Activated T-cell treated with anti-CD3 and anti-CD28 coated beads, Interleukin-2, amount 50 U/mL, for 24 hours (primary cell): Measurements from ENCODE around the gene AGAP3.

Source experiments
- DNase-seq: peaks from one replicate; pipeline ENCODE4 v3.0.0-alpha.2; 2020
- H3K27ac Mint-ChIP-seq: 2 replicates; pipeline ENCODE4 v1.8.0; 2020; ENCODE audit warnings: mild to moderate bottlenecking, mixed read lengths
- H3K27me3 Mint-ChIP-seq: 2 replicates; pipeline ENCODE4 v1.8.0; 2020; ENCODE audit warnings: mixed read lengths
- H3K36me3 Mint-ChIP-seq: 2 replicates; pipeline ENCODE4 v1.8.0; 2020; ENCODE audit warnings: low read depth, mixed read lengths
- H3K4me1 Mint-ChIP-seq: 2 replicates; pipeline ENCODE4 v1.8.0; 2020; ENCODE audit warnings: low read depth, mixed read lengths
- H3K4me3 Mint-ChIP-seq: 2 replicates; pipeline ENCODE4 v1.8.0; 2020; ENCODE audit warnings: mild to moderate bottlenecking, moderate library complexity, mixed read lengths
- H3K9me3 Mint-ChIP-seq: 2 replicates; pipeline ENCODE4 v1.8.0; 2020; ENCODE audit warnings: mixed read lengths

Gene AGAP3

GRCh38 chr7:151114151-151115090 lies 28.1 kb downstream of the AGAP3 start:
- Mint-ChIP-seq H3K27me3 (peaks cover 25% of the 10 kb centered on the region), H3K9me3 (no peaks in the 10 kb centered on the region)

GRCh38 chr7:151115121-151115835 lies 29.0 kb downstream of the AGAP3 start:
- Mint-ChIP-seq H3K4me1 (peaks cover 16% of the 10 kb centered on the region), H3K36me3 (peaks cover 26% of the 10 kb centered on the region), H3K4me3 (peak overlapping the region; percentile 59), H3K27me3 (peaks cover 25% of the 10 kb centered on the region), H3K9me3 (no peaks in the 10 kb centered on the region), H3K27ac (no peak overlapping the region)
- peak; percentile 62 for DNase-seq

More at GRCh38 chr7:151114151-151115090, 28.1 kb downstream of the AGAP3 start:
- peaks cover 18% of the 10 kb centered on the region for H3K36me3 Mint-ChIP-seq
- peaks cover 16% of the 10 kb centered on the region for H3K4me1 Mint-ChIP-seq
- no peak for DNase-seq
- peak overlapping the region; percentile 55 for H3K4me3 Mint-ChIP-seq
- H3K27ac Mint-ChIP-seq, result no peak overlapping the region

- Mint-ChIP-seq H3K4me3 (peak overlapping the region; percentile 59), H3K27ac (no peak overlapping the region), H3K27me3 (peaks cover 25% of the 10 kb centered on the region), H3K9me3 (no peaks in the 10 kb centered on the region), H3K36me3 (peaks cover 33% of the 10 kb centered on the region), H3K4me1 (peaks cover 16% of the 10 kb centered on the region)
- DNase-seq, result peak; percentile 43
These were observed 29.7 kb downstream of the AGAP3 start for GRCh38 chr7:151115836-151116418.

GRCh38 chr7:151116603-151117440 lies 30.5 kb downstream of the AGAP3 start:
- H3K36me3 Mint-ChIP-seq, result peaks cover 42% of the 10 kb centered on the region
- peak overlapping the region; percentile 15 for H3K4me3 Mint-ChIP-seq
- H3K9me3 Mint-ChIP-seq, result no peaks in the 10 kb centered on the region
- no peak for DNase-seq
- peaks cover 25% of the 10 kb centered on the region for H3K27me3 Mint-ChIP-seq
- H3K27ac Mint-ChIP-seq, result peak overlapping the region; percentile 37
- peaks cover 16% of the 10 kb centered on the region for H3K4me1 Mint-ChIP-seq

DNA sequence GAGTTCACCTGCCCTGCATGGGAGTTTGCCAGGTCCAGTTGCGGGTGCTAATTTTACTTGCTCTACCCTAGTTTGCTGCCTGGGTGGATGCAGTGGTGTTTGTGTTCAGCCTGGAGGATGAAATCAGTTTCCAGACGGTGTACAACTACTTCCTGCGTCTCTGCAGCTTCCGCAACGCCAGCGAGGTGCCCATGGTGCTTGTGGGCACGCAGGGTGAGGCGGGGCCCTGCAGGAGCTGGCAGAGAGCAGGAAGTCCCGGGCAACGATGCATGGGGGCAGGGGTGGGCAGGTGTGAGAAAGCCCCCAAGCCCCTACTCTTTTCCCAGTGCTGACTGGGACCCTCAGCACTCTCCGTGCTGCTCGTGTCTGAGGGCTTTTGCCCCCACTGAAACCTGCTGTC lies 31.3 kb downstream of the AGAP3 start:
- Mint-ChIP-seq H3K27ac (peak overlapping the region; percentile 37), H3K27me3 (peaks cover 19% of the 10 kb centered on the region), H3K9me3 (no peaks in the 10 kb centered on the region), H3K4me3 (peak overlapping the region; percentile 15), H3K4me1 (peaks cover 16% of the 10 kb centered on the region), H3K36me3 (peaks cover 45% of the 10 kb centered on the region)
- peak; percentile 46 for DNase-seq

- H3K27ac Mint-ChIP-seq, result peak overlapping the region; percentile 1
- no peaks in the 10 kb centered on the region for H3K9me3 Mint-ChIP-seq
- no peak overlapping the region for H3K4me3 Mint-ChIP-seq
- peaks cover 50% of the 10 kb centered on the region for H3K36me3 Mint-ChIP-seq
- H3K4me1 Mint-ChIP-seq, result peaks cover 17% of the 10 kb centered on the region
- H3K27me3 Mint-ChIP-seq, result peaks cover 13% of the 10 kb centered on the region
- DNase-seq, result no peak
These were observed 32.1 kb downstream of the AGAP3 start for GRCh38 chr7:151118108-151119054.

- H3K4me1 Mint-ChIP-seq, result peaks cover 14% of the 10 kb centered on the region
- H3K9me3 Mint-ChIP-seq, result no peaks in the 10 kb centered on the region
- H3K27ac Mint-ChIP-seq, result no peak overlapping the region
- DNase-seq, result no peak
- H3K4me3 Mint-ChIP-seq, result no peak overlapping the region
- peaks cover 54% of the 10 kb centered on the region for H3K36me3 Mint-ChIP-seq
- H3K27me3 Mint-ChIP-seq, result peaks cover 6% of the 10 kb centered on the region
These were observed 32.8 kb downstream of the AGAP3 start for GRCh38 chr7:151119055-151119415.

GRCh38 chr7:151119902-151120301 lies 33.6 kb downstream of the AGAP3 start:
- no peak for DNase-seq
- H3K27ac Mint-ChIP-seq, result no peak overlapping the region
- peaks cover 16% of the 10 kb centered on the region for H3K4me1 Mint-ChIP-seq
- no peaks in the 10 kb centered on the region for H3K9me3 Mint-ChIP-seq
- peaks cover 63% of the 10 kb centered on the region for H3K36me3 Mint-ChIP-seq
- H3K27me3 Mint-ChIP-seq, result peaks cover 4% of the 10 kb centered on the region
- H3K4me3 Mint-ChIP-seq, result no peak overlapping the region

GRCh38 chr7:151120896-151121295 lies 34.6 kb downstream of the AGAP3 start:
- Mint-ChIP-seq H3K9me3 (no peaks in the 10 kb centered on the region), H3K27me3 (peaks cover under 1% of the 10 kb centered on the region), H3K36me3 (peaks cover 70% of the 10 kb centered on the region), H3K27ac (no peak overlapping the region), H3K4me3 (no peak overlapping the region), H3K4me1 (peaks cover 13% of the 10 kb centered on the region)
- no peak for DNase-seq

GRCh38 chr7:151121380-151122170 lies 35.3 kb downstream of the AGAP3 start:
- H3K36me3 Mint-ChIP-seq, result peaks cover 70% of the 10 kb centered on the region
- no peak overlapping the region for H3K27ac Mint-ChIP-seq
- no peaks in the 10 kb centered on the region for H3K27me3 Mint-ChIP-seq
- peaks cover 12% of the 10 kb centered on the region for H3K4me1 Mint-ChIP-seq
- no peak for DNase-seq
- no peak overlapping the region for H3K4me3 Mint-ChIP-seq
- H3K9me3 Mint-ChIP-seq, result no peaks in the 10 kb centered on the region

DNA sequence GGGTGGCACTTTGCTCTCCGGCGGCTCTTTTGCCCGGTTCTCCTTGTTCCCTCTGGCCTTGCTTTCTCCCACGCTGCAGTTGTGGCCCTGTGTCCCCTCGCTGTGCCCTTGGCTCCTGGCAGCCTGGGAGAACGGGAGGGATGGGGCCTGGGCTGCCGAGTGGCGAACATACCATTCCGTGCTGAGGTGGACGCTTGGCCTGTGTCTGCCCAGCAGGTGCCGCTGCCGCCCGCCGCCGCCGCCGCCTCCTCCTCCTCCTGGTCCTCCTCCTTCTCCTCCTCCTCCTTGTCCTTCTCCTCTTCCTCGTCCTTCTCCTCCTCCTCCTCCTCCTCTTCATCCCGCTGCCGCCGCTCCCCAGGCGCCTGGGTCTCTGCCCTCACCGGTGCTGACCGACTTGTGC lies 36.0 kb downstream of the AGAP3 start:
- Mint-ChIP-seq H3K4me3 (no peak overlapping the region), H3K9me3 (no peaks in the 10 kb centered on the region), H3K4me1 (peaks cover 11% of the 10 kb centered on the region), H3K27me3 (no peaks in the 10 kb centered on the region), H3K27ac (no peak overlapping the region), H3K36me3 (peaks cover 70% of the 10 kb centered on the region)
- no peak for DNase-seq

- no peak for DNase-seq
- peaks cover 71% of the 10 kb centered on the region for H3K36me3 Mint-ChIP-seq
- peaks cover 7% of the 10 kb centered on the region for H3K4me1 Mint-ChIP-seq
- no peaks in the 10 kb centered on the region for H3K27me3 Mint-ChIP-seq
- no peak overlapping the region for H3K4me3 Mint-ChIP-seq
- H3K9me3 Mint-ChIP-seq, result no peaks in the 10 kb centered on the region
- no peak overlapping the region for H3K27ac Mint-ChIP-seq
These were observed 36.5 kb downstream of the AGAP3 start for GRCh38 chr7:151122796-151123157.
